Coronary artery (tissue), 2 donors: Measurements from ENCODE around the gene C4orf54.

ENCODE experiments used
- DNase-seq: peaks from one replicate; pipeline ENCODE4 v3.0.0-alpha.2; 2017; ENCODE audit warnings: low spot score
- H3K27ac ChIP-seq, 2 donors: fragments of 200-600 bp; sonication (generic); one replicate each; pipeline ENCODE4 v1.5.1; 2016 to 2019
- H3K4me3 ChIP-seq: fragments of 200-600 bp; sonication (generic); 2 replicates; pipeline ENCODE4 v1.5.1; 2016; ENCODE audit warnings: mild to moderate bottlenecking, moderate library complexity
- TF ChIP-seq, protein P1 (sequence below): fragments of 200-600 bp; sonication (generic); IDR thresholded peaks from one replicate; pipeline ENCODE4 v1.5.1; 2019; ENCODE audit warnings: antibody characterized with exemption

The C4orf54 gene

DNA sequence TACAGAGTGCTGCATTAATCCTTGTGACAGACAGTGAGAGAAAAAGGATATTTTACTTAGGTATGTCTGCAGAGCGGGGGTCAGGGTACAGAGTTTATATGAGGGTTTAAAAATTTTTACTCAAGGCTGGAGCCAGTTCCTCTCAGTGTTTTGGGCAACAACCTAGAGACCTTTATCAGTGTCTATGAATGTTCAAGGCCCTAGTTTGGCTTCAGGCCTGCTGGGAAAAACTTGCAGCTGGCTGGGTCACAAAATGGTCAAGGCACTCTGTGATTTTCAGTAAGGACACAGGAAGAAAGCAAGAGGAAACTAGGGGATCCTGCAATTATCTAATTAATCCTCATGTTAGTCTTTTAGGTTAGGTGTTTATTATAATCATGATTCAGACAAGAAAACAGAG is 10.8 kb upstream of the C4orf54 start:
- no peak for DNase-seq
- TF ChIP-seq, protein P1, sequence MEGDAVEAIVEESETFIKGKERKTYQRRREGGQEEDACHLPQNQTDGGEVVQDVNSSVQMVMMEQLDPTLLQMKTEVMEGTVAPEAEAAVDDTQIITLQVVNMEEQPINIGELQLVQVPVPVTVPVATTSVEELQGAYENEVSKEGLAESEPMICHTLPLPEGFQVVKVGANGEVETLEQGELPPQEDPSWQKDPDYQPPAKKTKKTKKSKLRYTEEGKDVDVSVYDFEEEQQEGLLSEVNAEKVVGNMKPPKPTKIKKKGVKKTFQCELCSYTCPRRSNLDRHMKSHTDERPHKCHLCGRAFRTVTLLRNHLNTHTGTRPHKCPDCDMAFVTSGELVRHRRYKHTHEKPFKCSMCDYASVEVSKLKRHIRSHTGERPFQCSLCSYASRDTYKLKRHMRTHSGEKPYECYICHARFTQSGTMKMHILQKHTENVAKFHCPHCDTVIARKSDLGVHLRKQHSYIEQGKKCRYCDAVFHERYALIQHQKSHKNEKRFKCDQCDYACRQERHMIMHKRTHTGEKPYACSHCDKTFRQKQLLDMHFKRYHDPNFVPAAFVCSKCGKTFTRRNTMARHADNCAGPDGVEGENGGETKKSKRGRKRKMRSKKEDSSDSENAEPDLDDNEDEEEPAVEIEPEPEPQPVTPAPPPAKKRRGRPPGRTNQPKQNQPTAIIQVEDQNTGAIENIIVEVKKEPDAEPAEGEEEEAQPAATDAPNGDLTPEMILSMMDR: no peak
- Histone ChIP-seq H3K27ac (peak overlapping the region; percentile 44 to 61), H3K4me3 (no peak overlapping the region)

DNA sequence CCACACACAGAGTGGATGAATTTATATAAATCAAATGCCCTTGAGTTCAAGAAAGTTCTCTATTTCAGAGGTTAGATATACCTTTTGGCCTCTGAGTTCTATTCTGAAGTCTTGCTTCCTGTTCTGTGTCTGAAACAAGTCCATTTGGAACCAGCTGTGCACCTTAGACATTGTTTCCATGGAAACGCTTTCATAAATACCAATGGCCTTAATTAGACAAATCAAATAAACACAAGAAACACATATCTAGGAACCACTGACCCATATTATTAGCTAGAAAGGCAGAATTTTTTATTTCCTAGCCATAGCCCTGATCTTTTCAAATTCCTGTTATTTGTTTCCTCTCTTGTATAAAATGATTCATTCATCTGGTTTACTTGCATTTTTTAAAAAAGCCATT is 8.4 kb upstream of the C4orf54 start:
- TF ChIP-seq, protein P1: no peak
- no peak overlapping the region for H3K4me3 ChIP-seq
- no peak for DNase-seq

DNA sequence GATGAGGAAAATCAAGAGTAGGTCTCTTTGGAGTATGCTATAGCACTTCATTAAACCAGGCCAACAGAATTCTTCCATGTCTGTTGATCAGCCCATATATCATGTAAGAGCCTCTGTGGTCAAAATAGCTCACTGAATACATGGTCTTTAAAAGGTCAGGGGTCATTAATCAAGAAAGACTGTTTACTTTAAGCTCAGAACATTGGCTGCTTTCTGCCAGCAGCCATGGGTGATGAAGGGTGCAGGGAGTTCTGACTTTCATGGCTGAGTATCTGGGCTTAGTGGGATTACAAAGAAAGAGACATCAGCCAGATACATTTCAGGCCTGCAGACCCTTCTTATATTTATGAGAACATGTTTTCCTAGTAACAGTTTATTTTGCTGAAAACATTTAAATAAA is 7.1 kb upstream of the C4orf54 start:
- Histone ChIP-seq H3K4me3 (no peak overlapping the region), H3K27ac (no peak overlapping the region)
- TF ChIP-seq, protein P1: no peak

More for the DNA sequence above, 8.4 kb upstream of the C4orf54 start:
- H3K27ac ChIP-seq: no peak overlapping the region

DNA sequence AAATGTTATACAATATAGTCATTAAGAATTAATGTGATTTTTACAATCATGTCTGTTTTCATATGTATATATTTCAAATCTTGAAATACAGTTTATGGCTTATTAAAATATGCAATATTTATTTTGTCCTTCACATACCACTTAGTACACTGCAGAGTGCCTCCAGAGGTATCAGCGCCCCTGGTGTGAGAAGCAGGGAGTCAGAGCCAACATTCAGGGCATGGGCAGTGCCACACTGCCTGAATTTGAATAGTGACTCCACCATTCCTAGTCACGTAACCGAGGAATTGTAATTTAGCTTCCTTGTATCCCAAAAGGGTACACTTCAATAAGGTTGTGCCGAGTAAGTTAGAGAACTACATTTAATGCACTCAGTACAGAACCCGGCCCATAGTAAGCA is 4.3 kb upstream of the C4orf54 start:
- TF ChIP-seq, protein P1: no peak
- H3K27ac ChIP-seq: no peak overlapping the region
- no peak for DNase-seq

More for the DNA sequence above, 7.1 kb upstream of the C4orf54 start:
- DNase-seq: no peak

DNA sequence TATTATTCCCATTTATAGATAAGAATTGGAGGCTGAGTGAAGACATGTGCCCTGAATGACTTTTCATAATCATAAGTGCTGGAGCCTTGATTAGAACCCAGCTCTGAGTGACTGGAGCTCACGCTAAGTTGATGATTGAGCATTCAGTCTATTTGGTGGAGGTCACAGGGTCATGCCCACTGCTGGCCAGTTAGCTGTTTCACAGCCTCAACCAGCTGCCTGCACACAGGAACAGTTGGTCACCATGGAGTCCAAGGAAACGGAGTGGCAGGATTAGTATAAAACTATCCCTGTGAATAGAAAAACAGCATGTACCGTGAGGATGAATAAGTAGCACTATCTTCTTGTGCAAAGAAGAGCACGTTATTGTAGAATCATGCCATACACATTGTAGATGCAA is 1.0 kb upstream of the C4orf54 start:
- Histone ChIP-seq H3K4me3 (no peak overlapping the region), H3K27ac (no peak overlapping the region)
- DNase-seq: no peak
- TF ChIP-seq, protein P1: no peak

More for the DNA sequence above, 4.3 kb upstream of the C4orf54 start:
- no peak overlapping the region for H3K4me3 ChIP-seq

DNA sequence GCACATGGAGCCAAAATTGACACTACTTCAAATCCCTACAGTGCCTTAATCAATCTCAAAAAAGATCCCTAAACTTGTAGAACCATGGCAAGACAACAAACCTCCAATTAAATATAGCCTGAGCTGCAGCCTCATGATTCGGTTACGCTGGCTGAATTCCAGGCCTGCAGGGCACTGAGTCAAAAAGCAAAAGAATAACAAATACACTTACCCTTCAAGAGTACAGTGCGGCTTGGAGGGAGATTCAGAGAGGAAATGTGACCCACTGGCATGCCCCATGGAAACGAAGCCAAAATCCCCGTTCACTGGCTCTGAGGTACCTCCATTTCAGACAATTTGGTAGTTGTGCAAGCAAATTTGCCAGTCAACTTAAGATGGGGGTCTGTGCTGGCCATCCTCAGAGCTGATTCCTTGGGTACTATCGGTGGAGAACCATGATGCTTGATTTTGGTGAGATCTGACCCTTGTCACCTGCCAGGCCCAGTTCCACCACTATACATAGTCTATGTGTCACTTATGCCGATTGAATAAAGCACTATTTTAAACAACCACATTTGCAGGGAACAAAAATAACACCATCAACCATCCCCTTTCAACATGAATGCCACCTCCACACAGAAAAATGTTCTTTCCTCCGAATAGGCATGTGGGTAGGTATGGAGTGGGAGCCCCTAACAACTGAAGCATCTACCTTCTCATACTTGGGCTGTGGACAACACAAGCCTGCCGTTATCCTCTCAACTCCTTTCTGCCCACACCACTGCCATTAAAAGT is 2.1 kb downstream of the C4orf54 start:
- no peak for DNase-seq
- Histone ChIP-seq H3K4me3 (peak overlapping the region; percentile 24), H3K27ac (peak overlapping the region; percentile 44 to 60)
- TF ChIP-seq, protein P1: no peak

DNA sequence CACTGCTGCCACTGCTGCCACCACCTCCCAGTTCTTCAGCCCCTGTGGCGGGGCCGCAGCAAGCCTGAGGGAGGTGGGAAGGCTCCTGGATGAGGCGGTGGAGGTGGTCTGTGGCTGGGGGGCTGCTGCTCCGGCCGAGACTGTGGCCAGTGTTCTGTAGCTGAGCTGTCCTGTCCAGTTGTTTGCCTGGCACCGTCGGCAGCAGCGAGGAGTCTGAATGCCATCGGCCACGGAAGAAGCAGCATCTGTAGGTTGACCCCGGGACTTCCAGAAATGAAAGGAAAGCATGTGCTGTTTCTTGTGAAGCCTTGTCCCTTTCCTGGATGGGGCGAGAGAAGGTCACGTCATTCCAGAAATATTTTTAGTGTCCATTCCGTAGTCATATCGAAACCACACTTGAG is 3.3 kb downstream of the C4orf54 start:
- no peak for DNase-seq
- H3K4me3 ChIP-seq: no peak overlapping the region
- no peak overlapping the region for H3K27ac ChIP-seq

More for the DNA sequence above, 3.3 kb downstream of the C4orf54 start:
- TF ChIP-seq, protein P1: no peak
